ENCODE measurements around the gene ENOX1.

ENOX1 gene

DNA sequence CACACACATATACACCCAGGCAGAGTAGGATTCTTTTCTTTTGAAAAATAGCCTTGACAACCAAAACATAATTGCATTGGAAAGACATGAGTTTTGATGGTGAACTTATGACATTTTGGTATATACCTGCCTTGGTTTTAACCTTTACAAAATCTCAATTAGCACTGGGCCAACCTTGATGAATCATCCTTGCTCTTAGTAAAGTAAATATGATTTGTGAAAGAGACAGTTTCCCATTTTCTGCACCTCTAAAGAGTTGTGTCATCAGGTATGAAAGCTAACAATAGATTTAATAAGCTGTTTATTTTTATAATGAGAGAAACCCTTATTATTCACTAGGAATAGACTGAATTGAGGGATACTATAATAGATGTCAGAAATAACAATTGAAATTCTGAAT lies 15.7 kb upstream of the ENOX1 start:
- Histone ChIP-seq H3K4me3 (ENCODE audit: low read length) (no peak overlapping the region), H3K9me3 (ENCODE audit: control insufficient read depth, low read length) (no peaks in the 10 kb centered on the region), H3K36me3 (ENCODE audit: control insufficient read depth, insufficient read depth, low read length) (no peaks in the 10 kb centered on the region)

DNA sequence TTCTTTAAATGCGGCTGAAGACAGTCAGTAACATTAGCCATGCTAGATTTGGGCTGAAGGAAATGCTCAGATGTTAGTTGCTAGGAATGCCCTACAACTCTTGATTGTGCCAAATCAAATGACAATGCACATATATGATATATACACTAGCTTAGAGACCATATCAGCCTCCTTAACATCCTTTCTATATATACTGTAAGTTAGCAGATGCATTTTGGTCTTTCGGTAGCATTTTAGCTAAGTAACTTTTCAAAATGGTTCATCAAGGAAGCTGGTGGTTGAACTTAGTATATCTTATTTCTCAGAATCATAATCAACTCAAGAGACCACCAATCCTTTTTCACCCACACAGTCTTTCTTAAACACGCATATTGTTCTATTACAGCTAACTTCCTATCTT lies 14.1 kb upstream of the ENOX1 start:
- Histone ChIP-seq H3K4me3 (ENCODE audit: low read length) (no peak overlapping the region), H3K27me3 (ENCODE audit: control insufficient read depth, insufficient read depth, low read length) (no peaks in the 10 kb centered on the region), H3K36me3 (ENCODE audit: control insufficient read depth, insufficient read depth, low read length) (no peaks in the 10 kb centered on the region), H3K9ac (ENCODE audit: low read length) (no peak overlapping the region), H3K9me3 (ENCODE audit: control insufficient read depth, low read length) (no peaks in the 10 kb centered on the region), H3K4me1 (ENCODE audit: control insufficient read depth, insufficient read depth, low read length) (no peaks in the 10 kb centered on the region)

More for the DNA sequence above, 15.7 kb upstream of the ENOX1 start:
- no peaks in the 10 kb centered on the region for H3K27me3 ChIP-seq (ENCODE audit: control insufficient read depth, insufficient read depth, low read length)
- H3K9ac ChIP-seq (ENCODE audit: low read length), result no peak overlapping the region
- H3K4me1 ChIP-seq (ENCODE audit: control insufficient read depth, insufficient read depth, low read length), result no peaks in the 10 kb centered on the region

DNA sequence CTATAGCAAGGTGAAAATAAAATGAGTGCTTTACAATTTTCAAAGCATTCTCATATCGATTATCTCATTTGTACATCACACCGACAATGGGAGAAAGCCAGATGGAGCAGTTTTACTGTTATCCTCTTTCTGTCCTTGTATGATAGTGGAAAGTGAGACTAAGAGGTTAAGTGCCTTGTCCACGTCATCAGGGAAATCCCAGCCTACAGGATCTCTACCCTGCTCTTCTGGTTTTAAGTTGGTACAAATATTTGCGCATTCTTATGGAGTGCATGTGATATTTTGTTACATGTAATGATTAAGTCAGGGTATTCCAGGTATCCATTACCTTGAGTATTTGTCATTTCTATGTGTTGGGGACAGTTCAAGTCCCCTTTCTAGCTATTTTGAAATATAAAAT lies 12.4 kb upstream of the ENOX1 start:
- Histone ChIP-seq H3K9ac (ENCODE audit: low read length) (no peak overlapping the region), H3K27me3 (ENCODE audit: control insufficient read depth, insufficient read depth, low read length) (no peaks in the 10 kb centered on the region), H3K9me3 (ENCODE audit: control insufficient read depth, low read length) (no peaks in the 10 kb centered on the region), H3K4me3 (ENCODE audit: low read length) (no peak overlapping the region), H3K36me3 (ENCODE audit: control insufficient read depth, insufficient read depth, low read length) (no peaks in the 10 kb centered on the region), H3K4me1 (ENCODE audit: control insufficient read depth, insufficient read depth, low read length) (no peaks in the 10 kb centered on the region)

DNA sequence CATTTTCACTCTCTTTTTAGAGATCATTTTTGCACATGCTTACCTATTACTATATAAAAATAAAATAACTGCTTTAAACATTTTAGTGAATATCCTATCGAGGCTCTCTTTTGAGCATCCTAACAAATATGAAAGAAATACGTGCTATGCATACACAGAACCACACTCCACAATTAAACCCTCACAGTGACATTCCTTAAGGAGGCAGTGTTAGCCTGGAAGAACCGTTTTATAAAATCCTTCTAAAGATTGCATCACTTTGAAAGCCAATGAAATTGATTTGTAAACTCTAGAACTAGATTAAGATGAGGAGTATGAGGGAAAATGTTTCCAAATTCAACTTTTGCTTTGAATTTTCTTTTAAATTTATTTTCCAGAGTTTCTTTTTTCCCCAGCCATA lies 11.1 kb upstream of the ENOX1 start:
- Histone ChIP-seq H3K36me3 (ENCODE audit: control insufficient read depth, insufficient read depth, low read length) (no peaks in the 10 kb centered on the region), H3K4me3 (ENCODE audit: low read length) (no peak overlapping the region), H3K27me3 (ENCODE audit: control insufficient read depth, insufficient read depth, low read length) (no peaks in the 10 kb centered on the region), H3K4me1 (ENCODE audit: control insufficient read depth, insufficient read depth, low read length) (no peaks in the 10 kb centered on the region), H3K9ac (ENCODE audit: low read length) (no peak overlapping the region), H3K9me3 (ENCODE audit: control insufficient read depth, low read length) (no peaks in the 10 kb centered on the region)

DNA sequence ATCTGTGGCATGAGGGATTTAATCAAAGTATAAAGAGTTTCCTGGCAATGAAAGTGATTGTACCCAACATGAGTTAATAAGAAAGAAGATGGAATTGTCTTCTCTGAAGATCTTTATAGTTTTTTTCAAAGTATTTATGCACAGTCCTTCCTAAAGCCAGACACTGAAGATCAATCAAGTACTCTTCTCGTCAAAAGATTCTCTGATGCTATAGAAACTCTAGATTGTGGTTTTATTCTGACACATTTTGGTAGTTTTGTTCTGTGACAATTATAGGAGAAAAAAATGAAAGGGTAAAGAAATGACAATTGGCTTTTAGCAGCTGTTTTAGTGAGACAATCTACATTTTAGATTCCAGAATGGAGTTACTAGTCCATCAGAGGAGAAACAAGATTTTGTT lies 10.4 kb upstream of the ENOX1 start:
- Histone ChIP-seq H3K27me3 (ENCODE audit: control insufficient read depth, insufficient read depth, low read length) (no peaks in the 10 kb centered on the region), H3K4me3 (ENCODE audit: low read length) (no peak overlapping the region), H3K9ac (ENCODE audit: low read length) (no peak overlapping the region), H3K9me3 (ENCODE audit: control insufficient read depth, low read length) (no peaks in the 10 kb centered on the region), H3K36me3 (ENCODE audit: control insufficient read depth, insufficient read depth, low read length) (no peaks in the 10 kb centered on the region), H3K4me1 (ENCODE audit: control insufficient read depth, insufficient read depth, low read length) (no peaks in the 10 kb centered on the region)

DNA sequence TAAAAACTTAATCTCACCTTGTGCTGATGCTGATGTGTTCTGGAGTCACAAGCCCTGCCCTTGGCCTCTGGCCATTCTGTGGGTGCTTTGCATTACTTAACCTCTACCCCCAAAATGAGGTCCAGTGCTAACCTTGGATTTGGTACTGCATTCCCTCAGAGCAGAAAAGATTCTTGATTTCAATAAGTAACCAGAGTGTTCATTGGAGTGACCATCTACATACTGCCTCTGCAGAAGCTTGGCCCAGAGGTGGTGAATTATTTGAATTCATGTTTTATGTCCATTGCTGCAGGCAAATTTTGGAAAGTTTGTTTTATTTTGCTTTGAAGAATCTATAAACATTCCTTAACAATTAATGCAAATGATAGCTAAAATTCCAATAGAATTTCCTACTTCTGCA lies 7.6 kb upstream of the ENOX1 start:
- Histone ChIP-seq H3K4me3 (ENCODE audit: low read length) (no peak overlapping the region), H3K36me3 (ENCODE audit: control insufficient read depth, insufficient read depth, low read length) (no peaks in the 10 kb centered on the region), H3K9me3 (ENCODE audit: control insufficient read depth, low read length) (no peaks in the 10 kb centered on the region), H3K9ac (ENCODE audit: low read length) (no peak overlapping the region), H3K27me3 (ENCODE audit: control insufficient read depth, insufficient read depth, low read length) (no peaks in the 10 kb centered on the region), H3K4me1 (ENCODE audit: control insufficient read depth, insufficient read depth, low read length) (no peaks in the 10 kb centered on the region)

DNA sequence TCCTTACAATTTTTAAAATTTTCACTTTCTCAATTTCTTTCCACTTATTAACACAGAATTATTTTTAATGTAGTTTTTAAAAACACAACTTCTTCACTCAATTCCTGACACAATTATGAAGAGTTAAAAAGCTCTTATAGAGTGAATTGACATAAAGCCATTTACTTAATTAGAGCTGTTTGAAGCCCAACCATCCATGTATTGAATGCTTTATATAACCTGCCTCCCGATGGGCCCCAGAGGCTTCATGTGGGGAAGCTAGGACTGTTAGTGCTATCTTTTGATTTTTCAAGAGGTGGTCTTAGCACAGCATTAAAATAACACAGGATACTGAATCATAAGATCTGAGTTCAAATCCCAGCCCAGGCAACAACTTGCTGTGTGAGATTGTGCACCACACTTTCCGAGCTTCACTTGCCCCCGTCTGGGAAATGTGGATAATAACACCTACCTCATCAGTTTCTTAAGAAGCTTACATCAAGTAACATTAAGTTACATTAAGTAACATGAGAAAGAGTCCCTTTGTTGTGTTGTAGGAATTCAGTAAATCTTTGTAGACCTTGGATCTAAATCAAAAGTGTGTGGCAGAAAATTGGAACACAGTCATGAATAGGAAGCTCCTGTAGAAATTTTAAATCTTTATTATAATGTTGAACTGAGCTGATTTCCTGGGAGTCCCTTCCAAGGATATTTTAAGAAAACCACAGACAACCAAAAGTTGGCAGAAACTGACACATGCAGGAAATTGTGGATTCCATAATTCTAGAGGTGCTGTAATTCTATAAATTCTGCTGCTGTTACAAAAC lies 5.5 kb upstream of the ENOX1 start:
- H3K4me3 ChIP-seq (ENCODE audit: low read length), result no peak overlapping the region
- no peaks in the 10 kb centered on the region for H3K36me3 ChIP-seq (ENCODE audit: control insufficient read depth, insufficient read depth, low read length)
- H3K9me3 ChIP-seq (ENCODE audit: control insufficient read depth, low read length), result no peaks in the 10 kb centered on the region
- H3K9ac ChIP-seq (ENCODE audit: low read length), result no peak overlapping the region
- peaks cover 9% of the 10 kb centered on the region for H3K27me3 ChIP-seq (ENCODE audit: control insufficient read depth, insufficient read depth, low read length)
- peaks cover 10% of the 10 kb centered on the region for H3K4me1 ChIP-seq (ENCODE audit: control insufficient read depth, insufficient read depth, low read length)

DNA sequence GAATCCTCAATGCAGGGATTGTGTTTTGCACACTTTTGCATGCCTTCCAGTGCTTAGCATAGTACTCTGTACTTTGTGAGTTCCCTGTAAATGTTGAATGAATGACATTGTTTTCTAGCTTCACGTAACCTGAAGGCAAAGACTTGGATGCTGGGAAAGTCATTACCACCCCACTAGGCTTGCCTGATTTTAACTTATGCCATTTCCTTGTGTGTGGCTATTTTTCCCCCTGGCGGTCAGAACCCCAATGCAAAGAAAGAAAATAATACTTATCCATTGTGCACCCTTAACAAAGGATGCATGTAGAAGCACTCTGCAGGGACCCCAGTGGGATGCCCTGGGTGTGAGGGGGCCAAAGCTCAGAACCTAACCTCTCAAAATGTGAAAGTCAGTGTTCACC lies 1.2 kb upstream of the ENOX1 start:
- H3K9ac ChIP-seq (ENCODE audit: low read length), result no peak overlapping the region
- no peaks in the 10 kb centered on the region for H3K36me3 ChIP-seq (ENCODE audit: control insufficient read depth, insufficient read depth, low read length)
- H3K27me3 ChIP-seq (ENCODE audit: control insufficient read depth, insufficient read depth, low read length), result peaks cover 26% of the 10 kb centered on the region
- H3K4me3 ChIP-seq (ENCODE audit: low read length), result no peak overlapping the region
- H3K4me1 ChIP-seq (ENCODE audit: control insufficient read depth, insufficient read depth, low read length), result peaks cover 13% of the 10 kb centered on the region
- H3K9me3 ChIP-seq (ENCODE audit: control insufficient read depth, low read length), result no peaks in the 10 kb centered on the region

DNA sequence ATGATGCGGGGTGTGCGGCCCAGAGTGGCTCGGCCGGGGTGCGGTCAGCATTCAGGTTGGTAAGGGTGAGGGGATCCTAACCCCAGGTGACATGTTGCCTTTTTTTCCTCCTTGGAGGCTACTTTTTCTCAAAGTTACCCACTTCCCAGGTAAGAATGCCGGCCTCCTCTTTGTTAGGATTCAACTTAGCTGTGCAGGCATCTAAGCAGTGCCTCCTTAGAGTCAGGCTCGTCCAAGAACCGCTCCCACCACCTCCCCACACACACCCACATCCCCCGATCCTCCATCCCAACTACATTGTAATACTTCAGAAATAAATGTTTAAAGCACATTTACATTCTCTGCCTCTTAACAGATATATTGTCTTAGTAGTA lies 733 bp upstream of the ENOX1 start:
- H3K4me3 ChIP-seq (ENCODE audit: low read length), result no peak overlapping the region
- H3K36me3 ChIP-seq (ENCODE audit: control insufficient read depth, insufficient read depth, low read length), result no peaks in the 10 kb centered on the region
- H3K27me3 ChIP-seq (ENCODE audit: control insufficient read depth, insufficient read depth, low read length), result peaks cover 26% of the 10 kb centered on the region
- H3K9me3 ChIP-seq (ENCODE audit: control insufficient read depth, low read length), result no peaks in the 10 kb centered on the region
- peak overlapping the region; percentile 34 for H3K9ac ChIP-seq (ENCODE audit: low read length)
- H3K4me1 ChIP-seq (ENCODE audit: control insufficient read depth, insufficient read depth, low read length), result peaks cover 13% of the 10 kb centered on the region

DNA sequence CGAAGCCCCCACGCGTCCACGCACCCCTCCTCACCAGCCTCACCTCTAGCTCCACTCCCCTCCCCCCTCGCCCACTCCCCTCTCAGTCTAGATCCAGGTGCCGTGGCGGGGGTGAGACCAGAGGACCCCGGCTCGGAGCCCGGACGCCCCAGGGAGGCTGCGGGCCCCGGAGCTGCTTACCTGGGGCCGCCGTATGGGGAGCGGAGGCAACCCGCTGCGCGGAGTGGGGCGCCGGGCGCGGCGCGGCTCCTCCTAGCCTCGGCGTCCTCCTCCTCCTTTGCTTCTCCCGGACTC lies 353 bp downstream of the ENOX1 start:
- H3K4me1 ChIP-seq (ENCODE audit: control insufficient read depth, insufficient read depth, low read length), result peaks cover 13% of the 10 kb centered on the region
- no peaks in the 10 kb centered on the region for H3K9me3 ChIP-seq (ENCODE audit: control insufficient read depth, low read length)
- no peak overlapping the region for H3K4me3 ChIP-seq (ENCODE audit: low read length)
- no peaks in the 10 kb centered on the region for H3K36me3 ChIP-seq (ENCODE audit: control insufficient read depth, insufficient read depth, low read length)
- no peak overlapping the region for H3K9ac ChIP-seq (ENCODE audit: low read length)
- peaks cover 26% of the 10 kb centered on the region for H3K27me3 ChIP-seq (ENCODE audit: control insufficient read depth, insufficient read depth, low read length)

DNA sequence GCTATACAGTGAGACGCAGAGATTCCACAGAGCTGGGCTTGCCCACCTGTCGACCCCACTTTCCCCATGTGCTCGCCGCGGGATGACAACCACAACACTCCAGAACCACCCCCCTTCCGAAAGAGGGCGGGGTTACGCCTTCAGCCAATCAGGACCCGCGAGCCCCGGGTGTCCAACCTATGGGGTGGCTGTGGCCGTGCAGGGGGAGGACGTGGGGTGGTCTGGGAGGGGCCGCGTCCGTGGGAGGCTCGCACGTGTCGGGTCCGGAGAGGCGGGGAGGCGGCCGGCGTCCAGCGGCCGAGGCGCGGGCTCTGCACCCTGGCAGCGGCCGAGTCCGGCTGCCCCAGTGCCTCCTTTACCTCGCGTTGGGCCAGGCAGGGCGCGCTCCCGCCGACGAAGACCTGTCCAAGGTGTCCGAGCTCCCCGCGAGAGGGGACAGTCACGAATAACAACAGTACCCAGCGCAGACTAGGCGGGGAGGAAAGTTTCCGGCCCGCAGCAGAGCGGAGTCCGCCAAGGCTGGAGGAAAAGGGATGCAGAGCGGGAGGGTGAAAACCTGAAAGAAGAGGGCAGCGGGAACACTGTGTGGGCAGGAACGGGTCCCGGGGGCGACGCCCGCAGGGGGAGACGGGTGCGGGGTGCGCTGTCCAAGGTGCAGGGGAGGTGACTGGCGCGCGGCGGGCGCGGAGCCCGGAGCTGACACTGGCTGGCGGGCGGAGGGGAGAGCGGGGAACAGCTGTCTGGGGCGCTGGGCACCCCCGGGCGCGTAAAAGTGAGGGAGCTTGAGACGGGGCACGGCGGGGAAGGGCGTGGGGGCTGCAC lies 911 bp downstream of the ENOX1 start:
- Histone ChIP-seq H3K27me3 (ENCODE audit: control insufficient read depth, insufficient read depth, low read length) (peaks cover 26% of the 10 kb centered on the region), H3K4me1 (ENCODE audit: control insufficient read depth, insufficient read depth, low read length) (peaks cover 13% of the 10 kb centered on the region), H3K9me3 (ENCODE audit: control insufficient read depth, low read length) (no peaks in the 10 kb centered on the region), H3K4me3 (ENCODE audit: low read length) (no peak overlapping the region), H3K36me3 (ENCODE audit: control insufficient read depth, insufficient read depth, low read length) (no peaks in the 10 kb centered on the region), H3K9ac (ENCODE audit: low read length) (no peak overlapping the region)

DNA sequence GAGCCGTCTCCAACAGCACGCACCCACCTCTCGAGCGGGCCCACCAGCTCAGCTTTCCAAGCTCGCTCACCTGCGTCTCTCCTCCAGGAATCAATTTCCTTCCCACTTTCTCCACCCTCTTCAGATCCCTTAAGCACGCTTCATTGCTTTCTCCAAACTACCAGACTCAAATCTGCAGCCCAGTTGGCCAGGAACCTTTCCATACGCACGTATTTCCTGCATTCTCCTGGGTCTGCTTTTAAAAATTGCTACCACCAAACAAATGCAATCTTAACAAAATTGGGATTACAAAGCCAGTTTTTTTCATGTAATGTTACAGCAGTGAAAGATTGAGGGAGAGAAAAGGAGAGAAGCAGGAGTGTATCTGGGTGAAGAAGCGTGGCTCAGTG lies 1.5 kb downstream of the ENOX1 start:
- H3K9ac ChIP-seq (ENCODE audit: low read length), result no peak overlapping the region
- H3K4me1 ChIP-seq (ENCODE audit: control insufficient read depth, insufficient read depth, low read length), result peaks cover 13% of the 10 kb centered on the region
- peaks cover 26% of the 10 kb centered on the region for H3K27me3 ChIP-seq (ENCODE audit: control insufficient read depth, insufficient read depth, low read length)
- H3K36me3 ChIP-seq (ENCODE audit: control insufficient read depth, insufficient read depth, low read length), result no peaks in the 10 kb centered on the region
- no peaks in the 10 kb centered on the region for H3K9me3 ChIP-seq (ENCODE audit: control insufficient read depth, low read length)
- H3K4me3 ChIP-seq (ENCODE audit: low read length), result no peak overlapping the region
